Measurements from ENCODE around the gene LRRN1. TPM values are rescaled to one million over a fixed set of nuclear protein-coding genes. Genes with fewer than 3 reads are reported as not detected.

Gene LRRN1
- total RNA-seq, 1 donor = 4.0 TPM

DNA sequence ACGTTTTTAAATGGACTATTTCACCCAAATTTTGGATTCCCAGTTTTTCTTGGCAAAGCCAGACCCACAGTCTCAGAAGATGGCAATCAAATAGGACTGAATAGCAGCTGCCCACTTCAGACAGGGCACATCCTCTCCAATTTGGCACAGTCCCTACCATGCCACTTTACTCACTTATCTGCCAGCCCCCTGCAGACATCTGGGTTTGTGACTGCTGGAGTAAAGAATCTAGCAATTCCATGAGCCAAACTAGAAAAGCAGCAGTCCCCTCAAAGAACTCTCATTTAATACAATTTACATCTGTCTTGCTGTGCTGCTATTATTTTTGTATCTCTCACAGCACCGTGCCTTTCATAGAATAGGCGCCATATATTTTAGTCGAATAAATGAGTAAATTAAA, 16.0 kb upstream of the LRRN1 start:
- Histone ChIP-seq H4K20me1 (ENCODE audit: insufficient read depth, low read length) (no peaks in the 10 kb centered on the region), H3K27ac (ENCODE audit: low read depth, low read length) (no peak overlapping the region), H3K9me3 (ENCODE audit: low read depth, low read length) (no peaks in the 10 kb centered on the region), H3K27me3 (ENCODE audit: insufficient read depth, low read length) (no peaks in the 10 kb centered on the region), H3K4me2 (ENCODE audit: insufficient read depth, low read length) (no peak overlapping the region), H2AFZ (ENCODE audit: low read length) (no peak overlapping the region), H3K4me1 (ENCODE audit: insufficient read depth, low read length) (no peaks in the 10 kb centered on the region), H3K36me3 (ENCODE audit: insufficient read depth, low read length) (no peaks in the 10 kb centered on the region), H3K79me2 (ENCODE audit: insufficient read depth, low read length) (no peaks in the 10 kb centered on the region), H3K4me3 (ENCODE audit: insufficient read depth, low read length) (no peak overlapping the region)
- TF ChIP-seq, protein P1, sequence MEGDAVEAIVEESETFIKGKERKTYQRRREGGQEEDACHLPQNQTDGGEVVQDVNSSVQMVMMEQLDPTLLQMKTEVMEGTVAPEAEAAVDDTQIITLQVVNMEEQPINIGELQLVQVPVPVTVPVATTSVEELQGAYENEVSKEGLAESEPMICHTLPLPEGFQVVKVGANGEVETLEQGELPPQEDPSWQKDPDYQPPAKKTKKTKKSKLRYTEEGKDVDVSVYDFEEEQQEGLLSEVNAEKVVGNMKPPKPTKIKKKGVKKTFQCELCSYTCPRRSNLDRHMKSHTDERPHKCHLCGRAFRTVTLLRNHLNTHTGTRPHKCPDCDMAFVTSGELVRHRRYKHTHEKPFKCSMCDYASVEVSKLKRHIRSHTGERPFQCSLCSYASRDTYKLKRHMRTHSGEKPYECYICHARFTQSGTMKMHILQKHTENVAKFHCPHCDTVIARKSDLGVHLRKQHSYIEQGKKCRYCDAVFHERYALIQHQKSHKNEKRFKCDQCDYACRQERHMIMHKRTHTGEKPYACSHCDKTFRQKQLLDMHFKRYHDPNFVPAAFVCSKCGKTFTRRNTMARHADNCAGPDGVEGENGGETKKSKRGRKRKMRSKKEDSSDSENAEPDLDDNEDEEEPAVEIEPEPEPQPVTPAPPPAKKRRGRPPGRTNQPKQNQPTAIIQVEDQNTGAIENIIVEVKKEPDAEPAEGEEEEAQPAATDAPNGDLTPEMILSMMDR (IDR thresholded peaks at IDR 0.05; ENCODE audit: extremely low read depth, low read depth, low read length) = no peak
- DNase-seq (ENCODE audit: insufficient read length, low spot score, missing footprints) = no peak

DNA sequence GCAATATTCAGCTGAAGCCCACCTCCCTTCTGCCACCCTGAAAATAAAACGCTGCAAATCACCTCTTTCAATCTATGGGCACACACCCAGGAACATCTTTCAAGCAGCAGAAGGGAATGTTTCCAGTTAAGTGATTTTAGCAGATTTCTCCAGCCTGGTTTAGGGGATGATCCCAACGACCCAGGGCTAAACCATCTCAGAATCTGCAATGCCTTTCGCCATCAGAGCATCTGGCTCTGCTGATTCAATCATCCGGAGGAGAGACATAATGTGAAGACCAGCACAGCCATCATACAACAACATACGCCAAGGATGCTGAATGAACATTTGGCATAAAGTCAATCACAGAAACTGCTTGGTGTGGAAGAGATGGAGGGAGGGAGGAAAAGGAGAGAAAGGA, 15.5 kb upstream of the LRRN1 start:
- TF ChIP-seq, protein P1 (IDR thresholded peaks at IDR 0.05; ENCODE audit: extremely low read depth, low read depth, low read length) = no peak
- Histone ChIP-seq H3K79me2 (ENCODE audit: insufficient read depth, low read length) (no peaks in the 10 kb centered on the region), H3K27me3 (ENCODE audit: insufficient read depth, low read length) (no peaks in the 10 kb centered on the region), H3K27ac (ENCODE audit: low read depth, low read length) (no peak overlapping the region), H3K4me2 (ENCODE audit: insufficient read depth, low read length) (no peak overlapping the region), H3K4me3 (ENCODE audit: insufficient read depth, low read length) (no peak overlapping the region), H4K20me1 (ENCODE audit: insufficient read depth, low read length) (no peaks in the 10 kb centered on the region), H3K4me1 (ENCODE audit: insufficient read depth, low read length) (no peaks in the 10 kb centered on the region), H3K9me3 (ENCODE audit: low read depth, low read length) (no peaks in the 10 kb centered on the region), H3K36me3 (ENCODE audit: insufficient read depth, low read length) (no peaks in the 10 kb centered on the region), H2AFZ (ENCODE audit: low read length) (no peak overlapping the region)
- no peak for DNase-seq (ENCODE audit: insufficient read length, low spot score, missing footprints)

DNA sequence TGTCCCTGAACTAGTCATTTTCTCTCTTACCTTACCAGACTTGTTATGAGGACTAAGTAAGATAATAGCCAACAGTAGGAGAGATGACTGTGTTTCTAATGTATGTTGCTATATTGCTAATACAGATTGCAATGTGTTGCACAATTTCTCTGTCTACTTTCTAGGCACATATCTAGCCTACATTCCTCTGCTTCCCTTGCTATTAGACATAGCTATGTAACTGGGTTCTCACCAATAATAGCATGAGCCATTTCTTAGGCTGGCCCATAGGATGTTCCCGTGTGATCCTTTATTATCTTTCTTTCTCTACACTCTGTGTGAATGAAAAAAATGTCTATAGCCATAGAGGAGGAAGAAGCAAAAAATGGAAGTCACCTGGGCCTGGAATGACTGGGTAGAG, 6.8 kb upstream of the LRRN1 start:
- Histone ChIP-seq H3K4me2 (ENCODE audit: insufficient read depth, low read length) (no peak overlapping the region), H4K20me1 (ENCODE audit: insufficient read depth, low read length) (no peaks in the 10 kb centered on the region), H3K9me3 (ENCODE audit: low read depth, low read length) (no peaks in the 10 kb centered on the region), H3K4me1 (ENCODE audit: insufficient read depth, low read length) (no peaks in the 10 kb centered on the region), H3K4me3 (ENCODE audit: insufficient read depth, low read length) (no peak overlapping the region), H2AFZ (ENCODE audit: low read length) (no peak overlapping the region), H3K27ac (ENCODE audit: low read depth, low read length) (no peak overlapping the region), H3K36me3 (ENCODE audit: insufficient read depth, low read length) (no peaks in the 10 kb centered on the region), H3K79me2 (ENCODE audit: insufficient read depth, low read length) (no peaks in the 10 kb centered on the region), H3K27me3 (ENCODE audit: insufficient read depth, low read length) (no peaks in the 10 kb centered on the region)
- DNase-seq (ENCODE audit: insufficient read length, low spot score, missing footprints) = no peak
- TF ChIP-seq, protein P1 (IDR thresholded peaks at IDR 0.05; ENCODE audit: extremely low read depth, low read depth, low read length) = no peak

DNA sequence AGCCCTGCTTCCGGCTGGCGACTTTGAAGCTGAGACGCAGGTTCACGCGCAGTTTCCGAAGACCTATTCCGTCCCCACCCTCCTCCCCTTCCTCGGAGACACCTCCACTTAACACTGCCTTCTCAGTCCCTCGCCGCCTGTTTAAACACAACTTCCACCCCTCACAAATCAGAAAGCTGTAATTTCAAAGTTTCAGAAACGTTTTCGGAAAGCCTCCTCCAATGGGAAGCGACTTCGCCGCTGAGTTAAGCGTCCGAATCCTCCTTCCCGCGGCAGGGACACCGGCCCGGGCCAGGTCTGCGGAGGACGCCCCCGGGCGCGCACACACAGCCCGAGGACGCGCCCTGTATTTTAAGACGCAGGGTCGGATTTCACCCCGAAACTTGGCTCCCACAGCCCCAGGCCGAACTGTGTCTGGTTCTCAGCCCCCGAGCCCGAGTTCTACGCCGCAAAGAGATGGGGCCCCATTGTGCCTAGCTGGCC, 559 bp upstream of the LRRN1 start:
- H2AFZ ChIP-seq (ENCODE audit: low read length) = no peak overlapping the region
- H3K4me2 ChIP-seq (ENCODE audit: insufficient read depth, low read length) = no peak overlapping the region
- TF ChIP-seq, protein P1 (IDR thresholded peaks at IDR 0.05; ENCODE audit: extremely low read depth, low read depth, low read length) = no peak
- no peaks in the 10 kb centered on the region for H3K79me2 ChIP-seq (ENCODE audit: insufficient read depth, low read length)
- H4K20me1 ChIP-seq (ENCODE audit: insufficient read depth, low read length) = no peaks in the 10 kb centered on the region
- H3K27ac ChIP-seq (ENCODE audit: low read depth, low read length) = no peak overlapping the region
- H3K27me3 ChIP-seq (ENCODE audit: insufficient read depth, low read length) = peaks cover 11% of the 10 kb centered on the region
- peak; percentile 47 for DNase-seq (ENCODE audit: insufficient read length, low spot score, missing footprints)
- no peaks in the 10 kb centered on the region for H3K4me1 ChIP-seq (ENCODE audit: insufficient read depth, low read length)
- H3K4me3 ChIP-seq (ENCODE audit: insufficient read depth, low read length) = no peak overlapping the region
- no peaks in the 10 kb centered on the region for H3K9me3 ChIP-seq (ENCODE audit: low read depth, low read length)
- no peaks in the 10 kb centered on the region for H3K36me3 ChIP-seq (ENCODE audit: insufficient read depth, low read length)

Data from osteoblast (primary cell).